DMS53 (cell line): ENCODE measurements around the gene APP.

Experiments used
- DNase-seq: peaks from one replicate; lab custom pipeline; 2025; lab: John Stamatoyannopoulos, UW

Gene APP

DNA sequence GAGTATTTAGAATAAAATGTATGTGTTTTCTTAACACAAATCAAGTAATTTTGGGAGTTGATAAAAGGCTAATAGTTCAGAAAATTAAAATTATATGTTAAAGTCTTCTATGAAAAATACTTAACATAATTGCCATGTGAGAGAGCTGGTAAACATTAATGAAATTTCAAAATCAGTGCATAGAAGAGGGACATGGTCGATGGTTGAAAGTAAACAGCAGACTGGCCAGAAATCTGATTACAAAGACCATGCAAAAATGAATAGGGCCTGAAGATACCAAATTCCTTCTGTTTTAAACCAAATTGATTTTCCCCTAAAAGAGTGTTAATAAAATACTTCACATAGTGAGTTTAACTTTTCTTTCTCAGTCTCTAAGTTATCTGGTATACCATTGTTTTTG lies 307.5 kb downstream of the APP start:
- no peak for DNase-seq

DNA sequence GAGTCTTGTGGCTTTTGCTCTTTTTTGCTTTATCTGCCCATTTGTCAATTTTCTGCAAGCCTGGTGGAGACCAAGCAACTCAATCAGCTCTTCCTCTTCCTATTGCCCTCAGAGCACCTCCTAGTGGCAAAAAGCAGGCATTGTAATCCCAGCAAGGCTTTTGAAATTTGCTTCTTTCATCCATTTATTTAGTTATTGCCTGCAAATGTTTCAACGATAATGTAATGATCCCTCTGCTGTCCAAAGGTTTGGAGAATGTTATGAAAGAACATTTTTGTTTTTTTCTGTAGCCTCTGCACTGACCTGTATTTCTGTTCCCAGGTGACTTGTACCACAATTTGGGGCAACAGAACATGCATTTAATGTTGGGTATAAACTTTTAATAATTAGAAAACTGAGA lies 308.0 kb downstream of the APP start:
- peak; percentile 52 for DNase-seq

GRCh38 chr21:25862112-25862511 lies 308.5 kb downstream of the APP start:
- peak; percentile 28 for DNase-seq

DNA sequence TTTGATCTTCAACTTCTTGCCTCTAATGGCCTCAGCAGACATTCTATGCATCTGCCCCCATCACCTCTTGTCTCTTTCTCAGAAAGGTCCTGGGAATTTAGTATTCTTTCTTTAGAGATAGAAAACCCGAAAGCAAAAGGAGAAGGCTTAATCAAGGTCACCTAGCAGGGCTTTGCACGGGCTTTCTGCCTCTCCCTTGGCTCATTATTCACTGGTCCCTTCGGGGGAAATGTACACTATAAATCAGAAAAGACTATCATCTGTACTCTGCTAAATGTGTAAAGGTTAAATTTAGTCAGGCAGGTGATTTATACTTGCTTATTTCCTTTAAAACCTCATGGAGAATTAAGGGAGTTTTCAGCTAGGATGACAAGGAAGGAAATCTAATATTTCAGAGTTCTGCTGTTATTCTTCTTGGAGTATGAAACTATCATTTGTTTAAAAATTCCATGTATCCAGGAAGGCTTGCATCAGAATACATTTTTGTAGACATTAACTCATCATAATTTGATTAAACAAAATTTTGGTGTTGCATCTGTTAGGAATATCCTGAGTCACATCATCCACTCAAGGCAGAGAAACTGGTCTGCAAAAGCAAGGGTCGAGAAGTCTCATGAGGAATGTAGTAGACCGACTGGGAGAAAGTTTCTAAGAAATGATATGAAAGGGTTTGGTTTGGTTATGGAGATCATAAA lies 311.2 kb downstream of the APP start:
- DNase-seq = no peak

GRCh38 chr21:25858325-25858724 lies 312.2 kb downstream of the APP start:
- DNase-seq = no peak

GRCh38 chr21:25857308-25858074 lies 313.1 kb downstream of the APP start:
- DNase-seq = no peak

DNA sequence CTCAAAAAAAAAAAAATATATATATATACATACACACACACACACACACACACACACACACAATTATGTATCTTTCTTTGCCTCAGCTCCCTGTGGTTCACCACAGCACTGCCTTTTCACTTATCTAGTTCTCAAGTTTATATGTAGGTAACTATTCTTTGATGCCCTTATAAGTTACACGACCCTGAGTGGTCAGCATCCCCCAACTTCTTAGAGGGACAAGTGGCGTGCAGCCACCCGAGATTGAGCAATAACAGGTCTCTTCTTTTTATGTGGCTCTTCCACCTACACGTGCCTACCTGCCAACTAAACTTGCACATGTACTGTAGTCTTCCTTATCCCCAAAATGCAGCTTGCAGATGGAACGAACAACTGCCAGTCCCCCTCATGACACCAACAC lies 315.0 kb downstream of the APP start:
- no peak for DNase-seq

DNA sequence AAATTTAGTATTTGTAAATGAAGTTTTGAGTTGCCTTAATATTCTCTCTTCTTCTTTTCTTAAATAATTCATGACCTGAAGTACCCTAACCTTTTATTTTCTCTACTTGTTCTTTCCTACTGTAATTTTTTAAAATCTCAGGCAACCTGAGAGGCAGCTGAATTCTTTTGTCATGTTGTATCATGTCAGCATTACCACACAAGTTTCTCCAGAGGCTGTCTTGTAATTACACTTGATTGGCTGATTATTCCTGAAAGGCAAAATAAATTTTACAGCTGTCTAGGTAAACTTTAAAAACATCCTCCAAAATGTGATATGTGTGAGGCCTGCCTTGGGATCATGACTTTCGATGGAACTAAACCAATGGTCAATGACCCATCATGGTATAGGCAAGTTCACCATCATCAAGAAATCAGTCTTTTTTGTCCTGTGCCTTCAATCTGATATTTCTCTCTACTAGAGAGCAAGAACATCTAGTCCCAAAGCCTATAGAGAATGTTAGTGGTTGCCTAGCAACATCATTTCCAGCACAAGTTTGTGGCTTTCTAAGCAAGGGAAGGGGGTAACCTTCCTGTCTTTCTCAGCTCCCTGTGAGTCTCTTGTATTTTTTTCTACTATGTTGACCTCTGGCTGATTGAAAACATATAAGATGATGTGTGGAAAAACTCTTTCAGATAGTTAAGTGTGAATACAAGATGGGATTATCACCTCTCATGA lies 320.3 kb downstream of the APP start:
- DNase-seq = no peak

DNA sequence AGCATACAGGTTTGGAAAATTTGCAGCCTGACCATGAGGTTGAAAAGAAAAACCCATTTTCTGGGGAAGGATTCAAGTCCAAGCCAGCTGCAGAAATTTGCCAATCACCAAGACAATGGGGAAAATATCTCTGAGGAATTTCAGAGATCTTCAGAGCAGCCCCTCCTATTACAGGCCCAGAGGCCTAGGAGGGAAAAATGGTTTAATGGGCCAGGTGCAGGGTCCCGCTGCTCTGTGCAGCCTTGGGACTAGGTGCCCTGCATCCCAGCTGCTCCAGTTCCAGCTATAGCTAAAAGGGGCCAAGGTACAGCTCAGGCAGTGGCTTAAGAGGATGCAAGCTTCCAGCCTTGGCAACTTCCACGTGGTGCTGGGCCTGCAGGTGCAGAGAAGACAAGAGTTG lies 322.3 kb downstream of the APP start:
- DNase-seq = no peak

DNA sequence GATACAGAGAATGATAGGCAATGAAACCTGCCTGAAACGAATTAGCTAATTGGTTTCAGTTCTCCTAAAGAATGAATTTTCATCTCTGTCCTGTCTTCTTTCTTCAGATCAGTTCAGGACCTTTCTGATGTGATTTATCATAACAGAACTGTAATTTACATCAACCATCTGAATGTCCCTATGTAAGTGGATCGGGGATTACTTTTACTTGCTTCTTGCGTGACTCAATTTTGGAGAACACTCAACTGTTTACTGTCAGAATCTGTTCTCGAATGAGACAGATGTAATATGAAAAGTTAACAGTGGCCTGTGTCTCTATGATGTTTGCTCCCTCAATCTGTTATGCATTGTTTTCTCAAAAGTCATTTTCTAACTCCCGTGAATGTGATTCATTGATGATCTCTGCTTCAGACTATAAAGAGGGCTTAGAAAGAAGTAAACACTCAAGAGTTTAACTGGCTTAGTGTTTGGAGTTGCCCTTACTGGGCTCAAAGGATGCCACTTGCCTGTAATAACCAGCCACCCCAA lies 324.8 kb downstream of the APP start:
- no peak for DNase-seq

- DNase-seq = no peak
These were observed 327.6 kb downstream of the APP start for GRCh38 chr21:25842925-25843324.

DNA sequence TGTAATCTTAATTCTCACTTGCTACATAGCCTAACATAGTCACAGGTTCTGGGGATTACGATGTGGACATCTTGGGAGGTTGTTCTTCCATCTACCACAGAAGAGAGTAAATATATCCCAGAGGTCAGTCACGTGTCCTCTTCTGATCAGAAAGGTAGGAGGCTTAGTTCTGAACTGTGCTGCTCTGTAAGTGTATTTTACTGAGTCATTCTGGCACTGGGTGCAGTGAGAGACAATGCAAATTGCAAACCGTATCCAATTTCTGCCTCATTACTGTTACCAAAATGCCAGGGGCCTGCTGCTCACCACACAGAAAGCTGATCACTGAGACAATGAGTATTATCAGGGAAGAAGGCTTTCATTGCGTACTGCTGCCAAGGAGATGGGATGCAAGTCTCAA lies 331.8 kb downstream of the APP start:
- DNase-seq = peak; percentile 26

DNA sequence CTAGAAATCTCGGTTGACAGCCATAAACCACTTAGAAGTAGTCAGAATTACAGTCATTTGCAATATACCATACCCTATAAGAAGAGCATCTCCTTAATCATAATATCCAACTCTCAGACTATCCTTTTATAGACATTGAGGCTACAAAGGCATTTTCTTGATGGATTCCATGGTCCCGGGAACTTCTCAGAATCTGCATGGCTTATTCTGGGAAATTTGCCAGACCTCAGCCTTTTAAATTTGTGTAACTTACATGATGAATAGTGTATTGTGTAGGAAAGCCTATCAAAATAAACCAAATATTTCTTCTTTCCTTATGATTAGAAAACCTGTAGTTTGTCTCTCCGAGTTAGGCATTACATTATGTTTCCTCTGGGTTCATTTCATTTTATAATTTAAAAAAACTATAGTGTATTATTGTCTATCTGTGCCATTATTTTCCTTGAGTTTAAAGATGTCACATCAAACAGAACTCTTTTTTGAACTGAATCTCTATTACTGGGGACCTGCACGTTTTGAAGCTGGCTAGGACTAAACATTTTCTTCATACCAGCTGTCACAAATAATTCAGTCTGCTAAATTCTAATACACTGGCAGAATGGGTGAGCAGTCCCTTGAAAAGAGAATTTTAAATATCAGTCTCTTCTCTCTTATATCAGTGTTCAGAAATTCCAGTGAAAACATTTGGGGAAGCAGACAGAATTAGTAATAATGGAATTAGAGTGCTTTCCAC lies 332.9 kb downstream of the APP start:
- no peak for DNase-seq

DNA sequence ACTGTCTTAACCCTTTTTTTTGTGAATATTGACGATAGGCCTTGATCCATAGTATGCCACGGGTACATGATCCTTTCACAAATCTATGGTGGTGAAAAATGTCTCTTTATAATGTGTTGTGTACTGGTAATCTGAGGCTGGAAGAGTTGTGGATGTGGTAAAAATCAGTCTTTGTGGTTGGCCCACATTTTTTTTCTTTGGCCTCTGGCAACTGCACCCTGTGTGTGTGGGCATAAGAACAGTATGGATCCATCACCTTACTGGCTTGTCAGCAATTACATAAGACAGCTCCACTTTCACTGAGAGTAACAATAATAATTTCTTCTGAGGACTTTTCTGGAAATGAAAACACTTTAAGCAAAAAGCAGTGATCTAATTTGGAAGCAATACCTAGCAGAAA lies 334.2 kb downstream of the APP start:
- DNase-seq = no peak

DNA sequence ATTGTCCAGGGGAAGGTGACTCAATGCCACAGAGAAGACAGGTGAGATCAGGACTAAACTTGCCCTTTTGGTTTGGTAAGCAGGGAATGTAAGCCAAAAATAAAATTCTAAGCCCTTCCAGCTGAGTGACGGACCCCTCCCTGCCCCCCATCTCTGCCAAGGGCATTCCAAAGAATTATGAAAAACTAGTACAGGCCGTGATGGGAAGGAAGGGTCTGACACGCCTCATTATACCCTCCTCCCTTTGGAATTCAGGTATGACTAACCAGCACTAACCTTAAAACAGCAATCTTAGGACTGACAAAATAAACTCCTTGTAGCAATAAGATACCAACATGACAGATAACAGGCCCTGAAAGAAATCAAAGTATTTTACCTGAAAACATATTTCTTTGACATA lies 336.2 kb downstream of the APP start:
- DNase-seq = no peak

DNA sequence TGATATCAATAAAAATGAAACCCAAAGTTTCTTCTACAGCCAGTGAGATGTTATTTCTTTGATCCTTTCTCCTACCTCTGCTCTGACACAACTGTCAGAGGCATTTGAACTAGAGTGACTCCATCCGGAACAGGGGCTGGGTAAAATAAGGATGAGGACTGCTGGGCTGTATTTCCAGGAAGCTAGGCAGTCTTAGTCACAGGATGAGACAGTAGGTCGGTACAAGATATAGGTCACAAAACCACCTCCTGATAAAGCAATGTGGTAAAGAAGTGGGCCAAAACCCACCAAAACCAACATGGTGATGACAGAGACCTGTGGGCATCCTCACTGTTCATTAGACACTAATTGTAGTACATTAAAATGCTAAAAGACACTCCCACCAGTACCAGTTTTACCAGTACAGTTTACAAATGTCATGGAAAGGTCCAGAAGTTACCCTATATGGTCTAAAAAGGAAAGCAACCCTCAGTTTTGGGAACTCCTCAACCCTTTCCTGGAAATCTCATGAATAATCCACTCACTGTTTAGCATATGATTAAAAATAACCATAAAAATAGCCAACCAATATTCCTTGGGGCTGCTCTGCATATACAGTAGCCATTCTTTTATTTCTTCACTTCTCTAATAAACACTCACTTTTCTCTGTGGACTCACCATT lies 339.1 kb downstream of the APP start:
- no peak for DNase-seq
